MM.1S (cell line): ENCODE measurements around the gene ST3GAL3.
"Not testable (repeated sequence)": the region's sequence is repeated elsewhere in the genome, so short reads cannot be mapped to it uniquely, and the experiment has no call there.

ENCODE experiments used
- DNase-seq: peaks from one replicate; pipeline ENCODE4 v3.0.0-alpha.2; 2015
- H2AFZ ChIP-seq: fragments of 300-600 bp; sonication (generic); 2 replicates; pipeline ENCODE4 v1.6.0; 2016; ENCODE audit warnings: antibody characterized with exemption, low read length
- H3F3A ChIP-seq: fragments of 300-600 bp; sonication (generic); 2 replicates; pipeline ENCODE4 v1.6.1; 2016; ENCODE audit warnings: mild to moderate bottlenecking, antibody characterized with exemption, low read length, moderate library complexity, mixed read lengths; ENCODE audit not compliant: insufficient read depth
- H3K27ac ChIP-seq: fragments of 300-600 bp; sonication (generic); 2 replicates; pipeline ENCODE4 v1.5.1; 2016; ENCODE audit warnings: mild to moderate bottlenecking, low read length
- H3K27me3 ChIP-seq: fragments of 300-600 bp; sonication (generic); replicated peaks from 2 replicates; pipeline ENCODE4 v1.6.0; 2016; ENCODE audit warnings: low read length; ENCODE audit not compliant: insufficient read depth
- H3K36me3 ChIP-seq: fragments of 300-600 bp; sonication (generic); replicated peaks from 2 replicates; pipeline ENCODE4 v1.6.1; 2016; ENCODE audit warnings: mild to moderate bottlenecking, low read length, mixed read lengths; ENCODE audit not compliant: insufficient read depth
- H3K4me1 ChIP-seq: fragments of 300-600 bp; sonication (generic); 2 replicates; pipeline ENCODE4 v1.6.1; 2016; ENCODE audit warnings: low read length, mixed read lengths
- H3K4me2 ChIP-seq: fragments of 300-600 bp; sonication (generic); 2 replicates; pipeline ENCODE4 v1.6.0; 2016; ENCODE audit warnings: low read depth, low read length
- H3K4me3 ChIP-seq: fragments of 300-600 bp; sonication (generic); 2 replicates; pipeline ENCODE4 v1.5.1; 2016; ENCODE audit warnings: low read length, mixed read lengths
- H3K79me2 ChIP-seq: fragments of 300-600 bp; sonication (generic); 2 replicates; pipeline ENCODE4 v1.6.1; 2016; ENCODE audit warnings: mixed run types, low read length, mixed read lengths
- H3K9ac ChIP-seq: fragments of 300-600 bp; sonication (generic); 2 replicates; pipeline ENCODE4 v1.6.1; 2016; ENCODE audit warnings: low read length, mixed read lengths
- H3K9me2 ChIP-seq: fragments of 300-600 bp; sonication (generic); replicated peaks from 2 replicates; pipeline ENCODE4 v1.6.1; 2016; ENCODE audit warnings: mild to moderate bottlenecking, low read length, mixed read lengths; ENCODE audit not compliant: insufficient read depth
- H3K9me3 ChIP-seq: fragments of 300-600 bp; sonication (generic); replicated peaks from 2 replicates; pipeline ENCODE4 v1.6.1; 2016; ENCODE audit warnings: mild to moderate bottlenecking, low read length, mixed read lengths; ENCODE audit not compliant: insufficient read depth
- H4K20me1 ChIP-seq: fragments of 300-600 bp; sonication (generic); 2 replicates; pipeline ENCODE4 v1.6.1; 2016; ENCODE audit warnings: mild to moderate bottlenecking, low read length, moderate library complexity, mixed read lengths; ENCODE audit not compliant: insufficient read depth
- CTCF ChIP-seq: fragments of 300-600 bp; sonication (generic); IDR thresholded peaks from 2 replicates; pipeline ENCODE4 v1.5.1; 2016; ENCODE audit warnings: antibody characterized with exemption, low read length, mixed read lengths
- EZH2 ChIP-seq: fragments of 300-600 bp; sonication (generic); optimal IDR thresholded peaks from 2 replicates; pipeline ENCODE3; 2017; ENCODE audit warnings: low read depth, mild to moderate bottlenecking, antibody characterized with exemption, low read length, mixed read lengths
- EZH2phosphoT487 ChIP-seq: fragments of 300-600 bp; sonication (generic); IDR thresholded peaks from 2 replicates; pipeline ENCODE4 v1.6.1; 2018; ENCODE audit warnings: antibody characterized with exemption, low read length

Gene ST3GAL3

GRCh38 chr1:43832998-43833397 lies 125.7 kb downstream of the ST3GAL3 start:
- peaks cover 96% of the 10 kb centered on the region for H3K4me1 ChIP-seq
- no peak for TF ChIP-seq EZH2phosphoT487
- no peak for TF ChIP-seq EZH2
- TF ChIP-seq CTCF, result no peak
- H3K9ac ChIP-seq, result peak overlapping the region; percentile 49; the same call in 1 of the 2 replicates

GRCh38 chr1:43833902-43834279 lies 126.6 kb downstream of the ST3GAL3 start:
- H3K9me3 ChIP-seq, DNase-seq, H3K9ac ChIP-seq, H3K27me3 ChIP-seq, H4K20me1 ChIP-seq, H3K36me3 ChIP-seq, H3K9me2 ChIP-seq, H3K79me2 ChIP-seq, H3K4me3 ChIP-seq: not testable (repeated sequence)
- peak overlapping the region; percentile 73 for H3K4me2 ChIP-seq
- H3K4me1 ChIP-seq, result peaks cover 96% of the 10 kb centered on the region
- H2AFZ ChIP-seq, result peak overlapping the region; percentile 35
- peak overlapping the region; percentile 94; the same call in 1 of the 2 replicates for H3K27ac ChIP-seq
- H3F3A ChIP-seq, result peaks cover 62% of the 10 kb centered on the region

More at GRCh38 chr1:43832998-43833397, 125.7 kb downstream of the ST3GAL3 start:
- H3K27ac ChIP-seq, result peak overlapping the region; percentile 84
- no peaks in the 10 kb centered on the region for H3K9me2 ChIP-seq
- no peak overlapping the region for H2AFZ ChIP-seq
- H3F3A ChIP-seq, result peaks cover 61% of the 10 kb centered on the region
- H3K9me3 ChIP-seq, result no peaks in the 10 kb centered on the region
- H4K20me1 ChIP-seq, result no peaks in the 10 kb centered on the region
- no peaks in the 10 kb centered on the region for H3K36me3 ChIP-seq
- peak overlapping the region; percentile 73 for H3K4me2 ChIP-seq
- no peaks in the 10 kb centered on the region; the same call in 1 of the 2 replicates for H3K79me2 ChIP-seq
- no peaks in the 10 kb centered on the region for H3K27me3 ChIP-seq
- DNase-seq, result no peak
- H3K4me3 ChIP-seq, result no peak overlapping the region

- Histone ChIP-seq H3K27me3 (no peaks in the 10 kb centered on the region), H4K20me1 (no peaks in the 10 kb centered on the region), H3K4me2 (peak overlapping the region; percentile 73), H3K4me1 (peaks cover 98% of the 10 kb centered on the region), H3K9me2 (no peaks in the 10 kb centered on the region), H3K4me3 (no peak overlapping the region), H3K9ac (no peak overlapping the region), H3K79me2 (no peaks in the 10 kb centered on the region; the same call in 1 of the 2 replicates), H2AFZ (peak overlapping the region; percentile 35), H3K36me3 (no peaks in the 10 kb centered on the region), H3K27ac (peak overlapping the region; percentile 94), H3K9me3 (no peaks in the 10 kb centered on the region), H3F3A (peaks cover 68% of the 10 kb centered on the region)
- TF ChIP-seq EZH2 (no peak), EZH2phosphoT487 (no peak), CTCF (no peak)
- DNase-seq, result no peak
Observed at GRCh38 chr1:43834280-43835081, 127.1 kb downstream of the ST3GAL3 start.
